Endothelial cell (in vitro differentiated cells): Measurements from ENCODE around the gene ZEB2. TPM values are rescaled to one million over a fixed set of nuclear protein-coding genes. Genes with fewer than 3 reads are reported as not detected.

ENCODE experiments used
- DNase-seq: peaks from one replicate; pipeline ENCODE4 v3.0.0; 2021; ENCODE audit warnings: low spot score
- H3K27ac Mint-ChIP-seq: one replicate; pipeline ENCODE4 v1.8.0; 2021; ENCODE audit warnings: mixed read lengths, inconsistent platforms; ENCODE audit not compliant: unreplicated experiment
- H3K27me3 Mint-ChIP-seq: one replicate; pipeline ENCODE4 v1.8.0; 2021; ENCODE audit warnings: mild to moderate bottlenecking, moderate library complexity, mixed read lengths, inconsistent platforms; ENCODE audit not compliant: unreplicated experiment
- H3K36me3 Mint-ChIP-seq: one replicate; pipeline ENCODE4 v1.8.0; 2021; ENCODE audit warnings: mild to moderate bottlenecking, low read depth, mixed read lengths, inconsistent platforms; ENCODE audit not compliant: unreplicated experiment
- H3K4me1 Mint-ChIP-seq: one replicate; pipeline ENCODE4 v1.8.0; 2021; ENCODE audit warnings: mild to moderate bottlenecking, mixed read lengths, inconsistent platforms; ENCODE audit not compliant: unreplicated experiment
- H3K4me3 Mint-ChIP-seq: one replicate; pipeline ENCODE4 v1.8.0; 2021; ENCODE audit warnings: mild to moderate bottlenecking, mixed read lengths, inconsistent platforms; ENCODE audit not compliant: unreplicated experiment
- H3K9me3 Mint-ChIP-seq: one replicate; pipeline ENCODE4 v1.8.0; 2021; ENCODE audit warnings: mixed read lengths, inconsistent platforms; ENCODE audit not compliant: unreplicated experiment
- total RNA-seq: library from RNA; stranded (reverse); fragmentation: NEBNext Ultra II Directional; extraction: Animal tissue kit (Norgen Biotek cat#: 25700); gene quantifications from one replicate; pipeline ENCODE4 v1.2.1, GENCODE V29; 2021; ENCODE audit not compliant: unreplicated experiment
- TF ChIP-seq, protein P1 (sequence below): fragments of 200-600 bp; sonication (generic); IDR thresholded peaks from one replicate; pipeline ENCODE4 v1.5.0; 2021; ENCODE audit warnings: antibody characterized with exemption; ENCODE audit not compliant: unreplicated experiment

Gene ZEB2
- total RNA-seq, 1 donor from 2014 or later = 109 TPM

DNA sequence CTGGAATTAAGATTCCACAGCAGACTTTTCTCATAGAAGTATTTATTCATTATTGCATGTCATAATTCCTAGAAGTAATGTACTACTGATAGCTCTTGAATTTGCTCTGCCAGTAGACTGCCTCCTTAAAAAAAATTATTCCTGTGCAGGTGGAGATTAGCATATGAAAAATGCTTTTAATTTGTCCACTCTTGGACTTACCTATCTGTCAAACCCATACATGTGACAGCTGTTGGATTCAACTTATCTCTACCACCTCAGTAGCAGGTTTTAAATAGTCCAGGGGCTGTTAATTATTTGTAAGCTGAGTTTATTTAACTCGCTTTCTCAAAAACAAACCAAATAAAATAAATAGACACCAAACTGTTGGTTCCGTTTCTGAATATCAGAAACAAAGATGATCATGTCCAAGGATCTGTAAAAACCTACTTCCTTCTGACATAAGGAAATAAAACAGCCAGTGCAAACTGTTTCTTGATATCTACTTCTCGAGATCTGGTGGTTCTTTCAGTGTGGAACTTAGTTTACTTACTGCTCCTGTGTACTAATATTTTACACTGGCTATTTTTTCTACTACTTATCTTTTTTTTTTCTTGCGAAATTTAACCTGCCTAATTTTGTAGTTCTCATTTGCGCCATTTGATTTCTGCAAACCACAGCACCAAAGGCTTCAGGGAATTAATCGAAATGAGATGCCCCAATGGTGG is 44.2 kb downstream of the ZEB2 start:
- Mint-ChIP-seq H3K36me3 (no peaks in the 10 kb centered on the region), H3K4me3 (no peak overlapping the region), H3K27me3 (no peaks in the 10 kb centered on the region), H3K27ac (no peak overlapping the region), H3K4me1 (peaks cover 12% of the 10 kb centered on the region), H3K9me3 (no peaks in the 10 kb centered on the region)
- DNase-seq = no peak
- TF ChIP-seq, protein P1, sequence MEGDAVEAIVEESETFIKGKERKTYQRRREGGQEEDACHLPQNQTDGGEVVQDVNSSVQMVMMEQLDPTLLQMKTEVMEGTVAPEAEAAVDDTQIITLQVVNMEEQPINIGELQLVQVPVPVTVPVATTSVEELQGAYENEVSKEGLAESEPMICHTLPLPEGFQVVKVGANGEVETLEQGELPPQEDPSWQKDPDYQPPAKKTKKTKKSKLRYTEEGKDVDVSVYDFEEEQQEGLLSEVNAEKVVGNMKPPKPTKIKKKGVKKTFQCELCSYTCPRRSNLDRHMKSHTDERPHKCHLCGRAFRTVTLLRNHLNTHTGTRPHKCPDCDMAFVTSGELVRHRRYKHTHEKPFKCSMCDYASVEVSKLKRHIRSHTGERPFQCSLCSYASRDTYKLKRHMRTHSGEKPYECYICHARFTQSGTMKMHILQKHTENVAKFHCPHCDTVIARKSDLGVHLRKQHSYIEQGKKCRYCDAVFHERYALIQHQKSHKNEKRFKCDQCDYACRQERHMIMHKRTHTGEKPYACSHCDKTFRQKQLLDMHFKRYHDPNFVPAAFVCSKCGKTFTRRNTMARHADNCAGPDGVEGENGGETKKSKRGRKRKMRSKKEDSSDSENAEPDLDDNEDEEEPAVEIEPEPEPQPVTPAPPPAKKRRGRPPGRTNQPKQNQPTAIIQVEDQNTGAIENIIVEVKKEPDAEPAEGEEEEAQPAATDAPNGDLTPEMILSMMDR = no peak

DNA sequence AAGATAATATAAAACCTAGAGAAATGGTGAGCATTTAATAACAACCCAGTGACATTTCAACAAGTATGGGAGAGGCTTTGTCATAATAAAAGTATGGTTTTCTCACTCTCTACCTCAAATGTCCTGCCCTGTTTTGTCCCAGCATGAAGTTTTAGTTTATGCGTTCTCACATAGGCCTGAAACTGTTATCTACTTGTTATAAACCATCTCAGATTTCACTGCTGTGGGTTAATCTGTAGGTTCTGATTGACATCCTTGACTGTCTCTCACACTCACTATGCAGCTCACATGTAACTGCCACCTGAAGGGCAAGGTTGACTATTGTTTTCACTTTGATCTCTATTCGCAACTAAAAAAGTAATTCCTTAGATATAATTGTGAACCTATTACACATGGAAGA is 44.9 kb downstream of the ZEB2 start:
- Mint-ChIP-seq H3K9me3 (no peaks in the 10 kb centered on the region), H3K4me3 (no peak overlapping the region), H3K27me3 (no peaks in the 10 kb centered on the region), H3K36me3 (no peaks in the 10 kb centered on the region), H3K27ac (no peak overlapping the region), H3K4me1 (peaks cover 13% of the 10 kb centered on the region)
- TF ChIP-seq, protein P1 = no peak
- DNase-seq = no peak

DNA sequence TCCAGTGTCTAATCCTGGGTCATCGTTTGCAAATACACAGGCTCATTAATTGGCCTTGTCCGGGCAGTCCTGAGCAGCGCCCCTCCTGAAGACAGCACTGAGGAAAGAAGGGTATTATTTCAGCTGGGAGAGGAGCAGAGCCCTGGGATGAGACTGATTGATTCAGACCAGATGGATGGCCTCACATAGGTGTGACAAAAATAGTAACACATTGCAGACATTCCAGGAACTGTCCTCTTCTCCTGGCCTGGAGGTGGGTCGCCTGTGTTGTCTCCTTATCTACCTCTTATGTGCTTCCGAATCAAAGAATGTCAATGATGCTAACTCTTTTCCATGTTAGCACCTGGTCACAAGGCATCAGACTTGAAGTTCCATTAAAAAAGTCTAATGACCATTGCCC is 45.9 kb downstream of the ZEB2 start:
- H3K27me3 Mint-ChIP-seq = no peaks in the 10 kb centered on the region
- H3K4me1 Mint-ChIP-seq = peaks cover 13% of the 10 kb centered on the region
- DNase-seq = no peak
- H3K27ac Mint-ChIP-seq = no peak overlapping the region
- no peaks in the 10 kb centered on the region for H3K36me3 Mint-ChIP-seq
- H3K4me3 Mint-ChIP-seq = no peak overlapping the region
- TF ChIP-seq, protein P1 = no peak
- no peaks in the 10 kb centered on the region for H3K9me3 Mint-ChIP-seq

DNA sequence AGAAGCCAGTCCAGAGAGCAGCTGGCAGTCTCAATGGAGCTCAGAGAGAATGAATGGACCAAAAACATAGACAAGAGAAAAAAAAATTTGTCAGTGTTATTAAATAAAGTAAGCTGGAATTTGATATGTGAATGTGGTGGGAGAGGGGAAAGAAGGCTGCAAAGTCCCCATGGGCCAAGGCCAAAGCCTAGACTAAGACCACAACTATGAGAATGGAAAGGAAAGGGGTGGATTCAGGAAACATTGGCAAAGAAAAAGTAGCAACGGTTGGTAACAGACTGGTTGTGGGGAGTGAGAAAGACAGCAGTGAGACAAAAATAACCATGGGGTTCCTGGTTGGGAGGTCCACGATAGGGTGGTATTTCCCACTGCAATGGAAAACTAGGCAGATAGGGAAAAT is 47.0 kb downstream of the ZEB2 start:
- TF ChIP-seq, protein P1 = no peak
- peaks cover 16% of the 10 kb centered on the region for H3K4me1 Mint-ChIP-seq
- no peak overlapping the region for H3K27ac Mint-ChIP-seq
- H3K27me3 Mint-ChIP-seq = no peaks in the 10 kb centered on the region
- H3K9me3 Mint-ChIP-seq = no peaks in the 10 kb centered on the region
- no peak overlapping the region for H3K4me3 Mint-ChIP-seq
- DNase-seq = no peak
- no peaks in the 10 kb centered on the region for H3K36me3 Mint-ChIP-seq

GRCh38 chr2:144472046-144472412 is 47.9 kb downstream of the ZEB2 start:
- Mint-ChIP-seq H3K4me1 (peaks cover 19% of the 10 kb centered on the region), H3K36me3 (no peaks in the 10 kb centered on the region), H3K4me3 (no peak overlapping the region), H3K27me3 (no peaks in the 10 kb centered on the region), H3K27ac (no peak overlapping the region), H3K9me3 (no peaks in the 10 kb centered on the region)
- no peak for DNase-seq
- TF ChIP-seq, protein P1 = no peak
